K562 (cell line): ENCODE measurements around the gene HIVEP1. TPM values are rescaled to one million over a fixed set of nuclear protein-coding genes. Genes with fewer than 3 reads are reported as not detected.

Source experiments
- ATAC-seq: fragments of 200-7000 bp; cut with Tn5 transposase; 3 replicates; pipeline ENCODE4 v1.9.1; 2020; ENCODE audit warnings: moderate library complexity
- BruUV-seq: library from RNA; stranded (reverse); fragments of 400-500 nt; replicated peaks from 2 replicates; lab custom pipeline; 2021; lab: Mats Ljungman, UMichigan
- CTCF ChIA-PET: fragments of 300-600 bp; formaldehyde crosslinking; extraction: SDS; loops from one replicate; lab custom pipeline; 2021; ENCODE audit warnings: low intra/inter-chr PET ratio; lab: Yijun Ruan, JAX
- POLR2A ChIA-PET: fragments of 300-600, 350-650 bp; sonication (Branson Sonifier 250); formaldehyde crosslinking; extraction: SDS; loops from one replicate; lab custom pipeline; 2021; ENCODE audit warnings: antibody characterized with exemption, inconsistent platforms; lab: Yijun Ruan, JAX
- DNase-seq, 4 experiments: peaks; one replicate each; pipeline versions ENCODE4 v3.0.0 to v3.0.0-alpha.2; 2011 to 2018; ENCODE audit warnings: low spot score in 3 of 4, mixed read lengths in 3 of 4; ENCODE audit errors: extremely low read depth in 1 of 4
- FAIRE-seq: peaks from 2 replicates; lab custom pipeline; 2011; peaks lifted over from hg19 to GRCh38; lab: Jason Lieb, UNC
- H2AFZ ChIP-seq: 2 replicates; pipeline ENCODE4 v1.6.0; 2011; ENCODE audit warnings: low read depth, low read length, control low read depth, inconsistent platforms
- H3K27ac ChIP-seq: fragments of 200-600 bp; 3 replicates; pipeline ENCODE4 v1.8.0; 2011; ENCODE audit warnings: low read depth, mild to moderate bottlenecking, control low read depth, inconsistent platforms, low read length, moderate library complexity, mixed read lengths; ENCODE audit errors: extremely low read depth
- H3K27me3 ChIP-seq, 2 experiments: fragments of 300-600 bp in 1 of 2; 2 replicates in 1 of 2; 3 replicates in 1 of 2; pipeline versions ENCODE4 v1.6.0 to v1.8.0; 2011; ENCODE audit warnings: inconsistent platforms in 2 of 2, low read length in 2 of 2, mild to moderate bottlenecking in 1 of 2, mixed read lengths in 1 of 2, moderate library complexity in 1 of 2; ENCODE audit not compliant: control insufficient read depth in 2 of 2, insufficient read depth in 2 of 2
- H3K36me3 ChIP-seq: fragments of 300-600 bp; 3 replicates; pipeline ENCODE4 v1.8.0; 2011; ENCODE audit warnings: mild to moderate bottlenecking, low read length, inconsistent platforms; ENCODE audit not compliant: control insufficient read depth, insufficient read depth
- H3K4me1 ChIP-seq, 2 experiments: fragments of 200-600 bp in 1 of 2; replicated peaks in 1 of 2; 2 replicates in 1 of 2; 3 replicates in 1 of 2; pipeline versions ENCODE4 v1.5.1 to v1.8.0; 2011; ENCODE audit warnings: inconsistent platforms in 2 of 2, low read length in 2 of 2, mild to moderate bottlenecking in 1 of 2, mixed read lengths in 1 of 2, moderate library complexity in 1 of 2; ENCODE audit not compliant: control insufficient read depth in 2 of 2, insufficient read depth in 2 of 2
- H3K4me2 ChIP-seq: 2 replicates; pipeline ENCODE4 v1.6.1; 2011; ENCODE audit warnings: low read length, control low read depth, inconsistent platforms, mixed read lengths; ENCODE audit not compliant: insufficient read depth
- H3K4me3 ChIP-seq: fragments of 200-600 bp; sonication (generic), shearing (Covaris generic); 2 replicates; pipeline ENCODE4 v1.5.1; 2016; ENCODE audit warnings: control low read depth, inconsistent platforms
- H3K79me2 ChIP-seq: fragments of 200-600 bp; 3 replicates; pipeline ENCODE4 v1.8.0; 2011; ENCODE audit warnings: low read length, inconsistent platforms; ENCODE audit not compliant: control insufficient read depth, insufficient read depth
- H3K9ac ChIP-seq, 2 experiments: 2 replicates each; pipeline versions ENCODE4 v1.6.0 to v1.6.1; 2011; ENCODE audit warnings: low read depth in 2 of 2, low read length in 2 of 2, control low read depth in 1 of 2, inconsistent platforms in 1 of 2, mild to moderate bottlenecking in 1 of 2, mixed read lengths in 1 of 2; ENCODE audit not compliant: insufficient read depth in 1 of 2
- H3K9me1 ChIP-seq: one replicate; pipeline ENCODE4 v1.6.0; 2011; ENCODE audit warnings: inconsistent platforms, mild to moderate bottlenecking, low read length, moderate library complexity; ENCODE audit not compliant: control insufficient read depth, insufficient read depth
- H3K9me3 ChIP-seq: replicated peaks from 2 replicates; pipeline ENCODE4 v1.5.1; 2011; ENCODE audit warnings: low read depth, low read length, inconsistent platforms; ENCODE audit not compliant: control insufficient read depth, insufficient read depth
- H4K20me1 ChIP-seq: replicated peaks from 2 replicates; pipeline ENCODE4 v1.6.1; 2011; ENCODE audit warnings: low read length, inconsistent platforms, mixed read lengths; ENCODE audit not compliant: control insufficient read depth, insufficient read depth
- POLR2G ChIP-seq: fragments of 200-400 bp; formaldehyde crosslinking; IDR thresholded peaks from 2 replicates; pipeline ENCODE4 v1.6.1; 2017; ENCODE audit warnings: low read depth, mild to moderate bottlenecking, antibody characterized with exemption, low read length, moderate library complexity
- WGBS: fragments of 100-300 bp; shearing (Covaris generic); methylation state at CpG from one replicate; pipeline ENCODE4 v1.1.6; 2016; ENCODE audit warnings: low coverage, mixed read lengths; ENCODE audit not compliant: insufficient coverage; ENCODE audit errors: missing lambda C conversion rate; 5-methylcytosine and 5-hydroxymethylcytosine counted together
- in situ Hi-C: fragments of 300-500 bp; cut with MboI; formaldehyde crosslinking; loops from 4 replicates; pipeline ENCODE4 v1.15.0; 2018; ENCODE audit warnings: inconsistent platforms, mixed read lengths
- intact Hi-C: fragments of 100-400 bp; cut with micrococcal nuclease; formaldehyde crosslinking; loops from 2 replicates; pipeline ENCODE4 v1.14.2; 2022
- polyA plus RNA-seq, 8 experiments: library from polyadenylated mRNA; depleted of rRNA in 4 of 8; stranded (reverse) in 5 of 8; unstranded in 3 of 8; fragments of >200 nt; fragmentation: Nextera tagmentation in 2 of 8; fragmentation: Illumina TruSeq in 1 of 8; extraction: Ambion mirVana in 2 of 8; extraction: Trizol in 1 of 8; gene quantifications; 2 replicates each; pipeline versions ENCODE4 v1.2.1 to v1.2.3, GENCODE V29; 2011 to 2014; ENCODE audit warnings: inconsistent platforms in 1 of 8, missing spikeins in 1 of 8
- total RNA-seq, 7 experiments: library from RNA; depleted of rRNA in 6 of 7; stranded (reverse); fragments of >200 nt in 6 of 7; fragmentation: Illumina TruSeq in 2 of 7; extraction: Trizol in 2 of 7; gene quantifications; 2 replicates each; pipeline versions ENCODE4 v1.2.1 to v1.2.3, GENCODE V29; 2011 to 2021; ENCODE audit warnings: low replicate concordance in 1 of 7
- TF ChIP-seq, protein P1 (sequence below), 2 experiments: fragments of 450-650 bp; formaldehyde crosslinking in 1 of 2; IDR thresholded peaks; 2 replicates each; pipeline versions ENCODE4 v1.4.0 to v1.6.1; 2014 to 2020; ENCODE audit warnings: mild to moderate bottlenecking in 2 of 2, borderline replicate concordance in 1 of 2, low read depth in 1 of 2
- TF ChIP-seq, protein P2 (sequence below): sonication (generic); formaldehyde crosslinking; IDR thresholded peaks from 2 replicates; pipeline ENCODE4 v1.8.0; 2022; ENCODE audit warnings: mild to moderate bottlenecking, missing genetic modification reagents

The HIVEP1 gene
- total and polyA plus RNA-seq, 9 of the 15 experiments (the other 6 are each of a cell fraction or from before 2014, with no cell fraction given): 6.0 to 33.3 (median 21.7) TPM

DNA sequence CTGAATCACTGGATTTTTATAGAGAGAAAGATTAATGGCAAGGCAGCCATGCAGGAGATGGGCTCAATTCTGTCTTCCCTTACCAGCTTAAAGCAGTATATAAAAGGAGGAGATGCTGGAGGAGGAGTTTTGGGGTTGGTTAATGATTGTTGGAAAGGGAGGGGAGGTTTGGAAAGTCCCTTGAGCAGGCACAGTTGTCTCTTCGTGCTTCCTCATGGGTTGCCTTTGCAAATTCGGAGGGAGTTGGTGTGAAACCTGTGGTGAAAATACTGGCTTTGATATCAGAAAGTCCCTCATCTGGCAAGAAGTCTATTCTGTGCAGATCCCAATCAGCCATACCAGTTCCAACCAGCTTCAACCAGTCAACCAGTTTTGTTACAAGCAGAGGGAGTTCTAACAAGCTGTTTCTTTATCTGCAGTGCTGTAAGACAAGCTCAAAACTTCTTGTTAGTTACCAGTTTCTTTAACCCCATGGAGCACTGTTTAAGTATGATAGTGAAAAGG is 107.0 kb downstream of the HIVEP1 start (continued):
- TF ChIP-seq, protein P1, sequence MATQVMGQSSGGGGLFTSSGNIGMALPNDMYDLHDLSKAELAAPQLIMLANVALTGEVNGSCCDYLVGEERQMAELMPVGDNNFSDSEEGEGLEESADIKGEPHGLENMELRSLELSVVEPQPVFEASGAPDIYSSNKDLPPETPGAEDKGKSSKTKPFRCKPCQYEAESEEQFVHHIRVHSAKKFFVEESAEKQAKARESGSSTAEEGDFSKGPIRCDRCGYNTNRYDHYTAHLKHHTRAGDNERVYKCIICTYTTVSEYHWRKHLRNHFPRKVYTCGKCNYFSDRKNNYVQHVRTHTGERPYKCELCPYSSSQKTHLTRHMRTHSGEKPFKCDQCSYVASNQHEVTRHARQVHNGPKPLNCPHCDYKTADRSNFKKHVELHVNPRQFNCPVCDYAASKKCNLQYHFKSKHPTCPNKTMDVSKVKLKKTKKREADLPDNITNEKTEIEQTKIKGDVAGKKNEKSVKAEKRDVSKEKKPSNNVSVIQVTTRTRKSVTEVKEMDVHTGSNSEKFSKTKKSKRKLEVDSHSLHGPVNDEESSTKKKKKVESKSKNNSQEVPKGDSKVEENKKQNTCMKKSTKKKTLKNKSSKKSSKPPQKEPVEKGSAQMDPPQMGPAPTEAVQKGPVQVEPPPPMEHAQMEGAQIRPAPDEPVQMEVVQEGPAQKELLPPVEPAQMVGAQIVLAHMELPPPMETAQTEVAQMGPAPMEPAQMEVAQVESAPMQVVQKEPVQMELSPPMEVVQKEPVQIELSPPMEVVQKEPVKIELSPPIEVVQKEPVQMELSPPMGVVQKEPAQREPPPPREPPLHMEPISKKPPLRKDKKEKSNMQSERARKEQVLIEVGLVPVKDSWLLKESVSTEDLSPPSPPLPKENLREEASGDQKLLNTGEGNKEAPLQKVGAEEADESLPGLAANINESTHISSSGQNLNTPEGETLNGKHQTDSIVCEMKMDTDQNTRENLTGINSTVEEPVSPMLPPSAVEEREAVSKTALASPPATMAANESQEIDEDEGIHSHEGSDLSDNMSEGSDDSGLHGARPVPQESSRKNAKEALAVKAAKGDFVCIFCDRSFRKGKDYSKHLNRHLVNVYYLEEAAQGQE (IDR thresholded peaks at IDR 0.05; ENCODE audit: borderline replicate concordance): peak; percentile 92
- TF ChIP-seq, protein P1 (CRISPR knock-in tag; IDR thresholded peaks at IDR 0.05; ENCODE audit: low read depth): no peak

DNA sequence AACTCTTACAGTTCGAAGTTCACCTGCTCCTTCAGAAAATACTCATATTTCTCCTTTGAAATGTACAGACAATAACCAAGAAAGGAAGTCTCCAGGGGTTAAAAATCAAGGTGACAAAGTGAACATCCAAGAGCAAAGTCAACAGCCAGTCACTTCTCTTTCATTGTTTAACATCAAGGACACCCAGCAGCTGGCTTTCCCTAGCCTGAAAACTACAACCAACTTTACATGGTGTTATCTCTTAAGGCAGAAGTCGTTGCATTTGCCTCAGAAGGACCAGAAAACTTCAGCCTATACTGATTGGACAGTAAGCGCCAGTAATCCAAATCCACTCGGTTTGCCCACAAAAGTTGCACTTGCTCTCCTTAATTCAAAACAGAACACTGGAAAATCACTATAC is 113.3 kb downstream of the HIVEP1 start:
- Histone ChIP-seq H3K9ac (no peak overlapping the region), H3K9me3 (no peaks in the 10 kb centered on the region; the same call in 1 of the 2 replicates), H3K4me3 (no peak overlapping the region), H3K27me3 (no peaks in the 10 kb centered on the region), H4K20me1 (no peaks in the 10 kb centered on the region), H2AFZ (no peak overlapping the region), H3K79me2 (no peaks in the 10 kb centered on the region), H3K4me2 (no peak overlapping the region), H3K9me1 (no peaks in the 10 kb centered on the region), H3K36me3 (peaks cover 57% of the 10 kb centered on the region), H3K4me1 (no peaks in the 10 kb centered on the region), H3K27ac (no peak overlapping the region)
- 0 out of 2 replicates have a peak, but pooled peaks have one; percentile 14 for TF ChIP-seq POLR2G
- TF ChIP-seq, protein P2, sequence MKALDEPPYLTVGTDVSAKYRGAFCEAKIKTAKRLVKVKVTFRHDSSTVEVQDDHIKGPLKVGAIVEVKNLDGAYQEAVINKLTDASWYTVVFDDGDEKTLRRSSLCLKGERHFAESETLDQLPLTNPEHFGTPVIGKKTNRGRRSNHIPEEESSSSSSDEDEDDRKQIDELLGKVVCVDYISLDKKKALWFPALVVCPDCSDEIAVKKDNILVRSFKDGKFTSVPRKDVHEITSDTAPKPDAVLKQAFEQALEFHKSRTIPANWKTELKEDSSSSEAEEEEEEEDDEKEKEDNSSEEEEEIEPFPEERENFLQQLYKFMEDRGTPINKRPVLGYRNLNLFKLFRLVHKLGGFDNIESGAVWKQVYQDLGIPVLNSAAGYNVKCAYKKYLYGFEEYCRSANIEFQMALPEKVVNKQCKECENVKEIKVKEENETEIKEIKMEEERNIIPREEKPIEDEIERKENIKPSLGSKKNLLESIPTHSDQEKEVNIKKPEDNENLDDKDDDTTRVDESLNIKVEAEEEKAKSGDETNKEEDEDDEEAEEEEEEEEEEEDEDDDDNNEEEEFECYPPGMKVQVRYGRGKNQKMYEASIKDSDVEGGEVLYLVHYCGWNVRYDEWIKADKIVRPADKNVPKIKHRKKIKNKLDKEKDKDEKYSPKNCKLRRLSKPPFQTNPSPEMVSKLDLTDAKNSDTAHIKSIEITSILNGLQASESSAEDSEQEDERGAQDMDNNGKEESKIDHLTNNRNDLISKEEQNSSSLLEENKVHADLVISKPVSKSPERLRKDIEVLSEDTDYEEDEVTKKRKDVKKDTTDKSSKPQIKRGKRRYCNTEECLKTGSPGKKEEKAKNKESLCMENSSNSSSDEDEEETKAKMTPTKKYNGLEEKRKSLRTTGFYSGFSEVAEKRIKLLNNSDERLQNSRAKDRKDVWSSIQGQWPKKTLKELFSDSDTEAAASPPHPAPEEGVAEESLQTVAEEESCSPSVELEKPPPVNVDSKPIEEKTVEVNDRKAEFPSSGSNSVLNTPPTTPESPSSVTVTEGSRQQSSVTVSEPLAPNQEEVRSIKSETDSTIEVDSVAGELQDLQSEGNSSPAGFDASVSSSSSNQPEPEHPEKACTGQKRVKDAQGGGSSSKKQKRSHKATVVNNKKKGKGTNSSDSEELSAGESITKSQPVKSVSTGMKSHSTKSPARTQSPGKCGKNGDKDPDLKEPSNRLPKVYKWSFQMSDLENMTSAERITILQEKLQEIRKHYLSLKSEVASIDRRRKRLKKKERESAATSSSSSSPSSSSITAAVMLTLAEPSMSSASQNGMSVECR (CRISPR knock-in tag): no peak
- in situ Hi-C loops (no loop called here), intact Hi-C loops (no loop called here)
- FAIRE-seq: no peak
- POLR2A ChIA-PET: interaction anchor here (0.6 to 1.2 kb wide), 2 partner anchors 9 to 30 kb away, joined by 4 read pairs; no protein-coding TSS in a partner anchor
- CTCF ChIA-PET: no interaction called here
- 79% methylated on average over 4 of the region's 4 CpGs for WGBS
- DNase-seq: no peak
- BruUV-seq: TSS peak; percentile 11
- no peak for ATAC-seq
